Activated effector memory CD4-positive, alpha-beta T cell treated with Interleukin-2 at 50 U/mL for 16 hours (primary cell): ENCODE measurements around the gene KLC4.
"Not testable (repeated sequence)": the region's sequence is repeated elsewhere in the genome, so short reads cannot be mapped to it uniquely, and the experiment has no call there.

Experiments
- DNase-seq: peaks from one replicate; pipeline ENCODE4 v3.0.0-alpha.2; 2020

KLC4 gene

DNA sequence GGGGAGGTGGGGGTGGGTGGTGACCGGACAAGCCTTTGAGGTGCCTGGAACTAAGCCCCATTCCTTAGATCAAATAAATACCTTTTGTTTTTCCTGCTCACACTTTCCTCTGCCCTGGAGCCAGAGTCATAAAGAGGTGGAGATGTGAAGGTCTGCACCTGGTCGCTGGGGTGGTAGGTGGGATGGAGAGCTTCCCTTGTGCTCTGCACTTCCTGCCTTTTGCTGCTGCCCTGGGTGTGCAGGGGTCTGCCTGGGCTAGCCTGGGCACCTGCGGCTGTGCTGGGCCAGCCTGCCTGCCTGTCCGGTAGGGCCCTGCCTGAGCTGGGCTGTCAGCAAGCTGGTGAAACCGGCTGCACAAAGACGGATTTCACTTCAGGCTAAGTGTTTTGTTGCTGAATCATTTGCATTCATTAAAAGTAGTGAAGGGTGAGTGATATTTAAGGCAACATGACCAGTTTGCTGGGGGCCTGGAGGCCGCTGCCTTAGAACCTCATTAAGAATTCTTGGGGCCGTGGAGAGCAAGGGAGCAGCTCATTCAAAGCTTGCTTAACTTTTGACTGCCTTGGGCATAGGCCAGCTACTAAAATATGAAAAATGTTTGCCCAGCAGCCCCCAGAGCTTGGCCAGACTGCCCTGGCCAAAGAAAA lies 37.1 kb downstream of the KLC4 start:
- no peak for DNase-seq

DNA sequence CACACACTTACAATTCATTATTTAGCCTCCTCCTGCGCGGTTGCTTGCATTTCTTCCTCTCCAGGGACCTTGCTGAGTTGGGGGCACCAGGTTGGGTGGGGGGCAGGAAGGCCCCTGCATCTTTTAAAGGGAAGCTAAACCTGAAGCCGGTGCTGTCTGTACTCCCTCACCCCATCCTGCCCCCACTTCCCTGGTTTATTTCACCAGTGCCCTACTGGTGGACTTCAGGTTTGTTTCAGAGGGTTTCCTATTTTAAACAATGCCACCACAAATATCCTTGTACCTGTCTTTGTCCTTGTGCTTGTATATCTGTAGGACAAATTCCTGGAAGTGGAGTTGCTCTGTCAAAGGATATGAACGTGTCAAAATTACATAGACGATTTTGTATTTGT lies 37.7 kb downstream of the KLC4 start:
- no peak for DNase-seq

DNA sequence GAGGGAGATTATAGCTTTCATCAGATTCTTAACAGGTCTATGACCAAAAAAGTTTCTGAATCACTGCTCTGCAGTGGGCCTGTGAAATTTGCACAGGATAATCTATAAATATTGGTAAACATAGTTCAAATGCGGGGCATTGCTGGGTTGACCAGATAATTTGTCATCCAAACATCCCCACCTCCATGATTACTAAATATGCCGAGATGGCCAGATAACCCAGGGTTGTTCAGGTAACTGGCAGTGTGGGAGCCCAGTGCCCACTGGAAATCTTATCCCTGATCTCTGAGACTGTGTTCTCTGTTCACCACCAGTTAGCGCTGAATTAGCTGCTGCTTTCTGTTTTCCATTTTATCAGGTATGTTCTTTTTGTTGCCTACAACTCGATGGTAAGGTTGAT lies 38.1 kb downstream of the KLC4 start:
- no peak for DNase-seq

DNA sequence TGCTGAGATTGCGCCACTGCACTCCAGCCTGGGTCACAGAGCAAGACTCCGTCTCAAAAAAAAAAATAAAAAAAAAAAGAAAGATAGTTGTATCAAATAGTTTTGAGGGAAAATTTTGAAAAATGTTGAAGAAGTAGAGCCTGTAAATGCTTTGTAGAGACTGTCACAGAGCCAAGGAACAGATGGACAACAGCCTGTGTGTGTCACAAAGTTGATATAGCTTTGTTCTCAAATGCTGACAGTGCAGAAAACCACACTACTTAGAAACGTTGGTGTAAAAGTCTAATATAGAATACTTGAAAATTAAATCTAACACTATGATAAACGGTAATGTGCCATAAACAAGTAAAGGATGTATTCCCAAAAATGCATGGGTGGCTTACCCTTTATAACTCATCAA lies 42.1 kb downstream of the KLC4 start:
- DNase-seq: no peak

DNA sequence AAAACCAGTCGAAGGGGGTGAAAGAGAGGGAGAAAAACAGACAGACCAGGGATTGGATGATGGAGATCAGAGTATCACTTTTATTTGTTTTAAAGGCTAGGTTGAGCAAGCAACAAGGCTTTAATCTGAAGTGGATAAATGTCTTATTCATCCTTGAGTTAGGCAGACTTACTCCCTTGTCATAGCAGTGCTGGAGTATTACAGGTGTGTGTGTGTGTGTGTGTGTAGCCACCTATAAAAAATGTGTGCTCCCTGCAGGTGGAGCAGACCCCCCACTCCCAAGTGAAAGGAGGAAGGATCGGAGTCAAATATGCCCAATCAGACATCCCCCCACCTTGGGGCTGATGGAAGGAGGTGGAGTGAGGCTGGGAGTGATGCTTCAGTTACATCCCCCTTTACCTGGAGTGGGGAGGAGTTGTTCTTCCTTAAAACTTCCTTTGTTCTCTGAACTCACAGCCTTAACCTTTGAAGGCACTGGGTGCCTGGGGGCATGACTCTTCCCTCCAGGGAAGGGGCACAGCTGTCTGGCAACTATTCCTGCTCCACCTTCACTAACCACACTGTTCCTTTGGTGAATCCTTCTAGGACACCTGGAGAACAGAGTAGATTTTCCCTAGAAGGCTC lies 43.9 kb downstream of the KLC4 start:
- DNase-seq: no peak

DNA sequence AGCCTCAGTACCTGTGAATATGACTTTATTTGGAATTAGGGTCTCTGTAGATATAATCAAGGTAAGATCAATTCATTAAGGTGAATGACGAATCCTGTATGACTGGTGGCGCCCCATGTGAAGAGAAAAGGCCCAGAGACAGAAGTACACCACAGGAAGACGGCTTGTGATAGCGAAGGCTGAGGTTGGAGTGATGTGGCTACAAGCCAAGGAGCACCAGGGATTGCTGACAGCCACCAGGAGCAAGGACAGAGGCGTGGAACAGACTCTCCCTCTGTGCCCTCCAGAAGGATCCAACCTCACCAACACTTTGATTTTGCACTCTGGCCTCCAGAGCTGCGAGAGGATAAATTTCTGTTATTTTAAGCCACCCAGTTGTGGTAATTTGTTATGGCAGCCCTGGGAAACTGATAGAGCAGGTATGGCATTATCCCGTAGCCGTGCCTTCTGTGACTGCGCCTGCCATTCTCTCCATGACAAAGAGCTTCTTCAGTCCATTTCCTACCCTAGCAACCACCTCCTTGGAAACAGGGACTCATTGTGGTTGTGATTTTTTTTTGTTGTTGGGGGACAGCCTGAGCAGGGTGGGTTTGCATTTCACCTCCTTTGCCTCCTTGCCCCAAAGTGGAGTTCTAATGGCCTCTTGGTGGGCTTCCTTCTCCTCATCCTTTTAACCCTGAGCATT lies 46.2 kb downstream of the KLC4 start:
- DNase-seq: no peak

DNA sequence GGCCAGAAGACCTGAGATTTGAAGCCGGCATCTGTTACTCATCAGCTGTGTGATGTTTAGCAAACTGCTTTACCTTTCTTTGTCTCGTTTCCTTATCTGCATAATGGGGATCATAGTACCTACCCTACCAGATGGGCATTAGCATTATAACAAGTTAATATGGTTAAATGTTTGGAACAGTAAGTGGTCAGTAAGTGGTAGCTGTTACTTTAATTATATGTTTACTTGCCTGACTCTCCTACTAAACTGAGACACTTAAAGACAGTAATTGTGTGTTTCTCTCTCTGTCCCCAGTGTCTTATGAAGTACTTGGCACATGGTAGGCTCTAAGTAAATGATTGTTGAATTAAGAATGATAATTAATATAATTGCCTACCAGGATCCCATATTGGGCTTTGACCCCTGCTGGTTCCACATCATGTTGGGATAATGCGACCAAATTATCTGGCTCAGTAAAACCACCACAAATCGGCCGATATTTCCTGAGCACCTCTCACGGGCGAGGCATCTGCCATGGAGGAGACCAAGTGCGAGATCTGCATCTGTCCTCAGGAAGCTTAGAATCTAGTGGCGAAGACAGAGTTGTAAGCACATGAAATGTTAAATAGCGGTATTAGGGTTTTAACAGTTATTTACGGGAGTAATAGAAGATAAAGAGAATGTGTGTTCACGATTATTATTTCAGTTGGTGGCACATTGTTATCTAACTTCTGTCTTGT lies 48.1 kb downstream of the KLC4 start:
- no peak for DNase-seq

DNA sequence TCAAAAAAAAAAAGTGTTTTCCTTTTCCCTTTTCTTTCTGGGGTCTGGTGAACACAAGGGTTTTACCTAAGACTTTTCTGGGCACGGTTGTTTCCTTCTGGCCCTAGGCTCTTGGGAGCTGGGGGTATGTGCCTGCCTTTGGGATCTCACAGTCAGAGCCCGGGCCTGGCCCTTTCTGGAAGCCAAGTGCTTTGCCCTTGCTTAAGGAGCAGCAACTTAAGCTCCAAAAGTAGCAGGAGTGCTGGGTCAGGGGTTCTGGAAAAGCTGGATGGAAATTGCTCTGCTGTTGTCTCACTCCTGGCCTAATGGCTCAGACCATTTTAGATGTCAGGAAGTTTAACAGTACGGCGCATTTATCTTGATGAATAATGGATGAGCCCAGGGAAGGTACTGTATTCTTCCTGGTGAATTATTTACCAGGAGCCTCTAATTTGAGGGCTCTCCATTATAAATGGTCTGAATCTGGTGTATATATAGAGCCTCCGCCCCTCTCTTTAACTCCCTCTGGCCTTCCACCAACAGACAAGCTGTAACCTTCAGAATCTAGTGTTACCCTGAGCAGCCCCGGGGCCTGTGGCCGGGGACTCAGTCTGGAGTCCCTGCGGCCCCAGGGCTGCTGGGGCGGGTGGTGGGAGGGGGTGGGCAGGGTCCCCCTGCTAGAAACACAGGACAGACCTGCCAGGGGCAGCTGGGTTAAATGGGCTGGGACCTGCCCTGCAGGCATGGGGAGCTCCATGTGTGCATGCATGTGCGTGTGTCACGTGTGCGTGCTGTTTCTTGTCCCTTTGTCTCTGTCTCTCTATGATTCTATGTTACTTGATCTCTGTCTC lies 54.2 kb downstream of the KLC4 start:
- no peak for DNase-seq

DNA sequence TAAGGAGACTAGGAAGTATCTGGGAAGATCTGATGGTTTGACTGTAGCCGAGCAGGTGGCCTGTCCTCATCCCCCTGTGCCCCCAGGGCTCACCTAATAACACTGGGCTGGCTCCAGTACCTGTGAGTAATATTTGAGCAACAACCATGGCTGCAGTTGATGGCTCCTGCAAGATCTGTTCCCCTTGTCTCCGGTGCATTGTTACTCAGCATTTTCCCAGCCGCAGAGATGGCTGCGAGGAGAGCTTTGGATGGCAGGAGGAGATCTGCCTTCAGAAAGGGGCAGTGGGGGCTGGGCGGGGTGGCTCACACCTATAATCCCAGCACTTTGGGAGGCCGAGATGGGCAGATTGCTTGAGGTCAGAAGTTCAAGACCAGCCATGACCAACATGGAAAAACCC lies 55.9 kb downstream of the KLC4 start:
- no peak for DNase-seq

DNA sequence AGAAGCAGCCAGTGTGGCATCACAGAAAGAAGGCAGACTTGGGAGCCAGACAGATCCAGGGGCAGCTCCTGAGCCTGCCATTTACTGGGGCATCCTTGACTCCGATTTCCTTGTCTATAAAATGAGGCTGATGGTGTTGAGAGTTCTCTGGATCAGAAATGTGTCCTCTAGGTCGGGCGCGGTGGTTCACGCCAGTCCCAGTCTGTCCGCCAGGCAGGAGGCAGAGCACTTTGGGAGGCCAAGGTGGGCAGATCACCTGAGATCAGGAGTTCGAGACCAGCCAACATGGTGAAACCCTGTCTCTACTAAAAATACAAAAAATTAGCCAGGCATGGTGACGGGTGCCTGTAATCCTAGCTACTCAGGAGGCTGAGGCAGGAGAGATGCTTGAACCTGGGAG lies 58.0 kb downstream of the KLC4 start:
- not testable (repeated sequence) for DNase-seq

DNA sequence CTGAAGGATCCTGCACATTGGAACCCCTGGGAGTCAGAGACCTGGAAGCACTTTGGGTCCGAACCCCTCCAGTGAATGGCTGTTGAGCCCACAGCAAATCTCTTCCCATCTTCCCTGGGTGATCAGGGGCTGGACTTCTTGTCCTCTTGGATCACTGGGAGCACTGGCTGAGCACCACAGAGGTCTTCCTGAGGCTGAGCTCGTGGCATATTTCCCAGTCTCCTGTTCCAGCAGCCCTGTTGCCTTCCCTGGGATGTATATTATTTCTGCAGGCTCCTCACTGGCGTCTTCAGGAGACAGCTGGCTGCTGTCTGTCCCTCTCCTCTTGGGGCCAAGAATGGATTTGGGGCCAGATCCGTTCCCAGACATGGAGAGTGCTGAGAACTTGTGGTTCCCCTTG lies 60.1 kb downstream of the KLC4 start:
- DNase-seq: no peak

DNA sequence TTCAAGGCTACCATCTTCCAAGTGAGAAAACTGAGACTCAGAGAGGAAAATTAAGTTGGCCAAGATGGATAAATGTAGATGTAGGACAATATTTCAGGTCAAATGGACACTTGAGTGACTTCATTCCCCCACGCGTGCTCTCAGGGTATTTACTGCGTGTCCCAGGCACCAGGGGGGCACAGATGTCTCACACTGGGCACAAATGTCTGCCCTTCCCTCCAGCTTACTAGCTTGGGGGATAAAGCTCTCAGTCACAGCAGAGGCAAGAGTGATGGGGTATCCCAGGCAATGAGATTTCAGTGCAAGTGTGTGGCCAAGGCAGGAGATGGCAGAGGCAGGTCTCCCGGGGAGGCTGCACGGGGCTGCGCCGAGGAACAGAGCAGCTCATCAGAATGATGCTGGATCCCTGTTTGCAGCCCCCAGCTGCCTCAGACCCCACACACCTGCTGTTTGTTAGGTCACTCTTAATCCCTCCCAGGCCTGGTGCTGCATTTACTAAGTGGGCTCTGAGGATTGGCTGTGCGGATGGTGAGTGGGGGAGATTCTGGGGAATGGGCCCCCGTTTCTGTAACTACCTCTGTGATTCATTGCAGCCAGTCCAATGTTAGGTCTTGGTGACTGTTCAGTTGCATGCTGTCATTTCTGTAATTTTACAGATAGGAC lies 60.8 kb downstream of the KLC4 start:
- DNase-seq: no peak

DNA sequence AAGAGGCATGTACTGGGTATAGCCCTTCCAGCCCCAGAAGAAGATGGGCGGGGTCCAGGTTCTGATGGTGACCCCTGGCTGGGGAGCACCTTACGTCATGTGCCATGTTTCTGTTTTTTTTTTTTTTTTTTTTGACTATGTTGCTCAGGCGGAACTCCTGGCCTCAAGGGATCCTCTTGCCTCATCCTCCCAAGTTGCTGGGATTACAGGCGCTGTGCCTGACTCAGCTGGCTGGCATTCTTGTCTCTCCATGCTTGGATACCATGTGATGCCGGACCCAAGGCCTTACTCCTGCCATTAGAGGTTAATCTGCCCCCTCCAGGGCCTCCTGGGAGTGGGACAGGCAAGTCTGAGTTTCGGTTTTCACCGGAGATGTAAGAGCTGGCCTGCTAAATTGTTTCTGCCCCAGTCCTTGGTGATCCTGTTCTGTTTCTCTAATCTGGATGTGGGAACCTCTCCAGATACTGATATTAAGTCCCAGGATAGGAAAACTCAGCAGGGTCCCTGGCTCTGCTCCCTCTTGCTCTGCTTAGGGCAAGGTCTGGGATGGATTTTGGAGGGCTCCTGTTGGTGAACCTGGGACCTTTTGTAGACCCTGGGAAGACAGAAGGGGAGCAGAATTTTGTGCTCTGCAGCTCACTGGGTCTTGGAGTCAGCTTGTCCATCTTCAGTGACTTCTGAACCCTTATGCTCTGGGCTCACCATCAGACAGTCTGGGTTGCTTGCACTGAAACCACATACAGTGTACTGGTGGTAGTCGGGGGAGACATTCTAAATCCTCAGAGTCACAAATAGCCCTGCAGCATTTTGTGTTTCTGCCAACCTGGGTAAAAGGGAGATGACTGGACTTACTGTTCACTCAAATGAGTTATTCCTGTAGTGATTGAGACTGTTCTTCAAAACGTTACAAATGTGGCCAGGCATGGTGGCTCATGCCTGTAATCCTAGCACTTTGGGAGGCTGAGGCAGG lies 61.8 kb downstream of the KLC4 start:
- no peak for DNase-seq

DNA sequence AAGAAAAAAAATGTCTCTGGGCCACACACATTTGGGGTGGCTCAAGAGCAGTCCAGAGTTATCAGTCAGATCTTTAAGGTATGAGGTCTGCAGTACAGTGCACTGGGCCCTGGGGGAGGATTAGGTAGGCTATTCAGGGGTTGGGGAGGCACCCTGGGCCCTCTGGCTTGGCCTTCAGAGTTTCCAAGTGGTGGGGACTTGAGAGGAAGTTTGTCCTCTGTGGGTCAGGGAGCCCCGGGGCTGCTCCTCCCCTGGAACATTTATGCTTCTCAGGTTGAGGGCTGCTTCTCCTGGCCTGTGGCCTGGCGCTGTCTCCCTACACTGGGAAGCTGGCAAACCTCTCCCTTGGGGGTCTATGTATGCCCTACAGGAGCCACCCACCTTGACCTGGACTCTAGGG lies 62.7 kb downstream of the KLC4 start:
- no peak for DNase-seq

DNA sequence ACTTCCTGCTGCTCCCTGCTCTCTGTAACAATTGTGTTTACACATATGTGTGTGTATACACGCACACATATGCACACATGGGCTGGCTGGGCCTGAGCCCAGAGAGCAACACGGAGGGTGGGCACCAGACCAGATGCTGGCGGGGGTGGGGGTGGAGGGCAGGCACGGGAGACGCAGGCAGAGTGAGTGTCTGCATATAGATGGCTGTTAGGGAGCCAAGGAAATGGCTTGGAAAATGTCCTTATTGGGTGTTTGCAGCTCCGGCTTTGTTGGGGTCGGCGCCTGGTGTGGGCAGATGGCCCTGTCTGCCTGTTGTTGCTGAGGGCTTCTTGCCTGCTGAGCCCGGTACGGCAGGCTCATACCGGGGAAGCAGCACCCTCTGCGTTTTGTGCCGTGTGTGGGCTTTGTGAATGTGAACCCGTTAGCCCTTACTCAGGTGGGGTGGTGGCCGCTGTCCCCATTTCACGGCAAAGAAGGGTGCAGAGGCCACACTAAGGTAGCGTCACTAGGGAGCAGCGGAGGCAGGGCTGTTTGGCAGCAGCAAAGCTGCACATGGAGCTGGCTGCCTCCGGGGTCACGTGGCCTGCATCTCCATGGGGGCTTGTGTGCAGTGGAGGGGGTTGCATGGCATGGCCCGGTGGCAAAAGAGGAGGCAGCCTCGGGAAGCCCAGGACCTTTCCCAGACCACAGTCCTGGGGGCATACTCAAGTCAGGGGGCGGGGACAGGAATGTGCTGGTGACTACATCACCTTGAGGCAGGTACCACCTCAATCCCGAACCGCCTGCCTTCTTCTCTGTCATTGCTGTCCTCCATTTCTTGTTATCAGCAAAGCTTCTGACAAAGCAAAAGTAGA lies 64.3 kb downstream of the KLC4 start:
- DNase-seq: no peak

DNA sequence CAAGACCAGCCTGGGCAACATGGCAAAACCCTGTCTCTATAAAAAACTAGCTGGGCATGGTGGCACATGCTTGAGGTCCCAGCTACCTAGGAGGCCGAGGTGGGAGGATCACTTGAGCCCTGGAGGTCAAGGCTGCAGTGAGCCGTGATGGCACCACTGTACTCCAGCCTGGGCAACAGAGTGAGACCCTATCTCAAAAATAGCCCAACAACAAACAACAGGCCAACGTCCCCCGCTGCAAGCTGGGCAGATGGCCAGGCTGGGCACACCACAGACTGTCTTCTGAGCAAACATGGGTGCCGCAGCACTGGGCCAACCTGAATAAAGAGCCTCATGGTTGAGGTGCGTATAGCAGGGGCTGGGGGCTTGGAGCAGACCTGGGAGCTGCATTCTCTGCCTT lies 65.0 kb downstream of the KLC4 start:
- no peak for DNase-seq
